HG03159 (cell line): ENCODE measurements around the gene KLK1.

ENCODE experiments used
- ATAC-seq: cut with Tn5 transposase; IDR thresholded peaks from one replicate; pipeline ENCODE4 v1.9.1; 2021; ENCODE audit warnings: mild to moderate bottlenecking, moderate library complexity; ENCODE audit not compliant: unreplicated experiment

KLK1 gene

DNA sequence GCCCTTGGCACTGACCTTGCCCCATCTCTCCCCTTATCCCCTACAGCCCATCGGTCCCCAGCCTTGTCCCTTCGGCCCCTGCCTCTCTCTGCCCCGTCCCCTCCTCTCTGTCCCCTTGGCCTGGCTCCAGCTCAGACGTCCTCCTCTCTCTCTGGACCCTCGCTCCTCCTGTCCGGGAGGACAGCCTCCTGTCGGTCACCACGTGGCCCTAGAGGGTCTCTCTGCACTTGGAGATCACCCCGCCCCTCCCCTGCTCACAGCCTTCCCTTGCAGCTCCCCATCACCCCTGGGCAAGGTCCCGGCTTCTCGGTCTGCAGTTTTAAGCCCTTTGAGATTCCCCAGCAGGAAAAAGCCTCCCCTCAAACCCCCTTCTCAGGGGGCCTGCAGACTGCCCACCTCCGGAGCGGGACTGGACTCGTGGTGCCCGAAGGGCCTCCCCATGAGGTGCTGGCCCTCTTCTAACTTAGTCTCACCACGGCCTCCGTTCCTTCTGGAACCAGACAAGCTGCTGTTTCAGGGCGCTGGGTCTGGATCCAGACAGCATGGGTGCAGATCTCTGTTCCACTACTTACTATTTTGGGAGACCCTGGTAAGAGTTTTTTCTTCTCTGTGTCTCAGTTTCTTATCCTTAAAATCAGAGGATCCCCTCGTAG is 13.1 kb upstream of the KLK1 start:
- ATAC-seq = no peak

DNA sequence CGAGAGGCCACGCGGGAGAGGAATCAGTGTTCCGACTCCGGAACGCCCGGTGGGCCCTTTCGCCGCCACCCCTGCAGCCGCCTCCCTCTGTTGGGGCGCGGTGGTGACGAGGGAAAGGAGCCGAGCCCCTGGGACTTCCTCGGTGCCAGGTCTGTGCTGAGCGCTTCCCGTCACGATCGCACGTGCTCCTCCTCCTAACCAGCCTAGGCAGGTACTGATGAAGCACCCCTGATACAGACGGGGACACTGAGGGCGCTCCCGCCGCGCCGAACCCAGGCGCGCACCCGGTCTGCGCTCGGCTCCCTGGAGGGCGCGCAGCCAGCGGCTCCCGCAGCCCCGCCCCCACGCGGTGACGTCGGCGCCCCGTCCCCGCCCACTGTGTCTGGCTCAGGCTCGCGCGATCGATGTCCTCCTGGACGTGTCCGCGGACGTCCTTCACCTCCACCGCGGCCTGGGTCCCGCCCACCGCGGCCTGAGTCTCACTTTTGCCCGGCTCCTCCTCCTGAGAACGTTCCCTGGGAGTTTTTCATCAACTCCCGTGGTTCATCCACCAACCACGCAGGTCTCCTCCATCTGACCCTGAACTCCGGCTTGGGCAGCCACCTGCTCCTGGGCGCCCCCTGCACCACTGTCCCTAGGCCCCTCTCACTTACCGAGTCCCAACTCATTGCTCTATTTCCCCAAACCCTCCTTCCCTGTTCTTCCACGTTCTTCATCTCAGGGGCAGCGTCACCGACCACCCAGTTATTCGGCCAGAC is 12.4 kb upstream of the KLK1 start:
- no peak for ATAC-seq

DNA sequence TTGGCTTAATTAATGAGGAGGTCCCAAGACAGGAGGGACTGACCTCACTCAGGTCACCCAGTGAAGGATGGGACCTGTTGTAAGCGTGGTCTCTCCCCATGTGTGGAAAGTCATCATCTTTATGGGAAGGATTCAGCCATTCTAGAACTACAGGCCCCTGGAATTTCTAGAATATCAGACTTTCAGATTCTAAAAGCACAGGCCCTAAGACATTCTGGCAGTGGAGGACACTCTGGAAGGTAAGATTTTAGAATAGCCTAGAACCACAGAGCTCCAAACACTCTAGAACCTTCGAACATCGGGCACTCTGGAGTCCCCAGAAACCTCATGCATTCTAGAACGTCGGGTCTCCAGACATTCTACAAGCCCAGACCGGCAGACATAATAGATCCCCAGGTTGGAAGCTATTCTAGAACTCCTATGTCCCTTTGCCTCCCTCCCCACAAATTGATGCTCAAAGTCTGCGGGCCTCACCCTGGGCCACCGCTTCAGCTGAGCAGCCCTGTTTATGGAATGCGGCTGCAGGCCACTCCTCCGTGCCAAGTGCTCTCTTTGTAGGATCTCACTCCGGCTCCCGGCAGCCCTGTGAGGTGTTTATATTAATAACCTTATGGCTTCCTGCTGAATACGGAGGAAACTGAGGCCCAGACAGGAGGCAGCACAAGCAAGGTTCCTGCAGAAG is 11.7 kb upstream of the KLK1 start:
- ATAC-seq = no peak

DNA sequence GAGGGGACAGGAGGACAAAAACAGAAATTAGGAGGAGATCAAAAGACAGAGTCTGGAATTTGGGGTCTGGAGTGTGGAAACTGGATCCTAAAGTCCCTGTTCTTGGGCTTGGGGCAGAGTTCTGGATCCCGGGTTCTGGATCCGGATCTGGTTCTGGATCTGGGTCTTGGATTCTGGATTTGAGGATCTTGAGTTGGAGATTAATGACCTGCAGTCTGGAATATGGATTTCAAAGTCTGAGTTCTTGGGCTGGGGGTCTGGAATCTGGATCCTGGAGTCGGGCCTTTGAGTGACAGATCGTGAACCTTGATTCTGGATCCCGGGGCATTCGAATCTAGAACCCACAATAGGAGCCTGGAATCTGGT is 10.2 kb upstream of the KLK1 start:
- no peak for ATAC-seq

DNA sequence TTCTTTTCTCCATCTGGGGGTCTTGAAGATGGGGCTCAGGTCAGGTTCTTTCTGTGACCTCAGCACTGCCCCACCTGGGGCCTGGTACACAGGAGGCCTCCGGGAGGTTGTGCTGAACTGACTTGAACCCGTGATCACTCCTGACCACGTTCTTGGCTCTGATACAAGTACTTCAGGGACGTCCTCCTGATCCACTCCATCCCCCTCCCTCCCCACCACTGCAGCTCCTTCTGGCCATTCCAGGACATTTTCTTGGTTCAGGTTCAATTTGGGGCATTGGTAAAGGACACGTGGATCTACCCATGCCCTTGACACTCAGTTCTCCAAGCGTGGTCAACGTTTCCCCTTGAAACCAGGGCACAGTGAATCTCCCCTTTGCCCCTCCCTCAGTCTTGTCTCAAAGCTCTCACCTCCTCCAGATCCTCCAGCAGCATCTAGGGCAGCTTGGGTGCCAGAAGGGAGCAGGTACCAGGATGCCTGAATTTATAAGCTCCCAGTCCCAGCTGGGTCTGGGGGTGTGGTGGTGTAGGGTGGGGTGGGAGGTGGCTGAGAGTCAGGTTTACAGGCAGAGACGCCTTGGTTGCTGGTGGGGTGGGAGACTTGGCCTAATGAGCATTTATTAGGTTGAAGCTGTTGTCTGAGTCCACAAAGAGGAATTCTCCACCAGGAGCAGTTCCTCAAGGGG is 9.7 kb upstream of the KLK1 start, which contains the start of gene KLK15:
TSS of gene KLK15 (minus strand) at position 458 of the 685 bp plus-strand sequence. CDS start 2,082 bp downstream, outside the sequence.
- ATAC-seq = no peak

DNA sequence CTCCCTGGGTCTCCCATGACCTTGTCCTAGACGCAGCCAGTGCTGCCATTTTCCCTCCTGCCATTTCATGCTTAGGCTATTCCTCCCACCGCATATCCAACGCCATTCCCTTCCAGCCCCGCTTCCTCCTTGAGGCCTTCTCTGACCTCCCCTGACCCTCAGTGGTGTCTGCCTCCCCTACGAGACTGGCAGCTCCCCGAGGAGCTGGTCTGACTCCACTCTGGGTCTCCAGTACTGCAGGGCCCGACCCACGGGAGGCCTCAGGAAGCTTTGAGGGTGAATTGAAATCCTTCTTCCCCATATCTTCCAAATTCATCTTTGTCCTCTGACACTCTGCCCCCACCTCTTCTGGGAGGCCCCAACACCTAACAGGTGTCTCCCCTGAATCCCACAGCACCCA is 9.1 kb upstream of the KLK1 start:
- no peak for ATAC-seq

DNA sequence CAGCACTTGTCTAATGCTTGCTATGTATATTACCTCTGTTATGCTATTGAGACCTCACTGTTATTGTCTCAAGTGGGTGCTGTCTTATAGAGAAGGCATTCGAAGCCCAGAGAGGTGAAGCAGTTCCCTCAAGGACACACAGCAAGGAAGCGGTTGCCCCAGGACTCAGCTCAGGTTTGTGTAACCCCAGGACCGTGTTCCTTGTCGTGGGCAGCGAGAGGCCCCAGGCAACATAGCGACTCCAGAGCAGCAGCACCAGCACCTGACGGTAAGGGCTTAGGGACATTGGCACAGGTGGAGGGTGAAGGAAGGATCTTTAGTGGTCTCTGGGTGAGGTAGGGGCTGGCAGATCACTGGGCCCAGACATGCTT is 7.4 kb upstream of the KLK1 start:
- no peak for ATAC-seq

DNA sequence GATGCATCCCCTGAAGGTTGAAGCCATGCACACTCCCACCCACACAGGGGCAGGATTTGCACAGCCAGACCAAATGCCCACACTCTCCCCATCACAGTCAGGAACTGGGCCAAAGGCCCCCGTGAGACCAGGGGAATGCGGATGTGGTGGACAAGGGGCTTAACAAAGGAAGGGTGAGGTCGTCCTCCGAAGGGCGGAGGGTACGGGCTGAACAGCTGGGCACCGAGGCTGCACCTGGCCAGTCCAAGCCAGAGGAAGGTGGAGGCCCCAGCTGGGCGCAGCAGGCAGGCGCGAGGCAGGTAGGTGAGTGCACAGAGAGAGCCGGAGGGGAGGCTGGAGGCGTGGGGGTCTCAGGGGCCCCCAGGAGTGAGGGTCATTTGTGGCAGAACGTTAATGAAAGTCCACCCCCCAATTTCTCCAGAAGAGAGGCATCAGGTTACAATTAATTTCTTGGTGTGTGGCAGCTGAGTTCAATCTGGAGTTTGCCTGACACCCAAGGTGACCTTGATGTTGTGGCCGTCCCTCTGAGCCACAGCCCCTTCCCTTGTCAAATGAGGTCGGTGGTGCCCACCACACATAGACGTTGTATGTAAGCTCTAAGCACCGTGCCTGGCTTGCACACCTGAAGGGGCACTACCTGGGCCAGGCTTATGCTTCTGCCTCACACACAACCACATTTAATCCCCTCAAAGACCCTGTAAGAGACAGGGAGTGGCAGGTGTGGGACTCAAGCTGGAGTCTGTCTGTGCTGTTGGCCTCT is 6.9 kb upstream of the KLK1 start:
- ATAC-seq = no peak

DNA sequence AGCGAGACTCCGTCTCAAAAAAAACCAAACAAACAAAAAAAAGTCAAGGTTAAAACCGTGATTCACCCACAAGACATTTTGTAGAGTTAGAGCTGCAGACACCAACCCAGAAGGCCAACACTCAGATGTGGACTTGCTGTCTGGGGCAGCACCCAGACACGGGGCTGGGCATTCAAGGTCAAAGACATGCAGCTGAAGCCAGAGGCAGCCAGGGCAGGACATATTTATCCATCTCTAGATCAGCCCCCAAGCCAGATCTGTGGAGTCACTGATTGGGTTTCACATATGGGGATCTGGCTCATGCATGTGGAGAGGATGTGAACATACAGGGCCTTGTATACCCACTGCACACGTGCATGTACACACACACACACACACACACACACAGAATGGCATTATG is 6.2 kb upstream of the KLK1 start:
- ATAC-seq = no peak

DNA sequence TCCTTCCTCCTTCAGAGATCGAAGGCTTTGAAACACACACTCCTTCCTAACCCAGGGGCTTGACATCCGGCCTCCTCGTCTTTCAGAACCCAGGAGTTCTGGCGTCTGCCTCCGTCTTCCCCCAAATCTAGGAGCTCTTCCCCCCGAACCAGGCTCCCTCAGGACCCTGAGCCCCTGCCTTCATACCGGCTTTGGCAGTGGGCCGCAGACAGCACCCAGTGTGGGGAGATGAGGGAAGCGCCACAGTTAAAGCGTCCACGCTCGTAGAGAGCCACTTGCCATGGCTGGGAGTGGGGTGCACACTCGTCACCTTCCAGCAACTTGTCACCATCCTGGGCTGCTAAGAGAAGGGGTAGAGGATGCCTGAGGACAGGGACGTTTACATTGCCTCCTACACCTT is 3.9 kb upstream of the KLK1 start:
- no peak for ATAC-seq

DNA sequence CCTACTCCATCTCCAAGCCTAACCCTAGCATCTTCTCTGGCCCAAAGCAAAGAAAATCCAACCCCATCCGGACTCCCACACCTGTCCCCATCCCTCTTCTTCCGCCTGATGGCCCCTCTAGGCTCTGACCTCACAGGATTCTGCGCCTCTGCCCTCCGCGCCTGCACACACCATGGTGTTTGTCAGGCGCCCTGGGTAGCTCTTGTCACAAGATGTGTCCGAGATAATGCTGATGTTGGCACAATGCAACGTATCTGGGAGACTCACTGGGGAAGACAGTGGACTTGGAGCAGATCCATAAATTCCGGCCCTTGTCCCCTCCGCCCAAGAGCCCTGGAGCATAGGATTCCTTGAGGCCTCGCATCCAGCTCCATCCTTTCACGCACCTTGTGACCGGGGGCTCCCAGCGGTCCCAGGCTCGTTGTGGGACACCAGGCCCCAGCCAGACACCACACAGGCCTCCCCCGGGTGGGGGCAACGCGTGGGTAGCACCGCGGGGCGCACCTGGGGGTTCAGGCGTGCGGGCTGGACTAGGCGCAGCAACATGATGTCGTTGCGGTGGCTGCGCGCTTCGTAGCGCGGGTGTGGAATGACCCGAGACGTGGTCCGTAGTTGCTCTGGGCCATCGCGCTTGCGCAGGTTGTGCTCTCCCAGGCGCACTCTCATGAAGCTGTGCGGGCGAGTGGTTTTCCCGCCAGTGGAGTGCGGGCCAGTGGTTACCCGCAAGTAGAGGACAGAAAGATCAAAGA is 3.1 kb upstream of the KLK1 start:
- ATAC-seq = no peak

DNA sequence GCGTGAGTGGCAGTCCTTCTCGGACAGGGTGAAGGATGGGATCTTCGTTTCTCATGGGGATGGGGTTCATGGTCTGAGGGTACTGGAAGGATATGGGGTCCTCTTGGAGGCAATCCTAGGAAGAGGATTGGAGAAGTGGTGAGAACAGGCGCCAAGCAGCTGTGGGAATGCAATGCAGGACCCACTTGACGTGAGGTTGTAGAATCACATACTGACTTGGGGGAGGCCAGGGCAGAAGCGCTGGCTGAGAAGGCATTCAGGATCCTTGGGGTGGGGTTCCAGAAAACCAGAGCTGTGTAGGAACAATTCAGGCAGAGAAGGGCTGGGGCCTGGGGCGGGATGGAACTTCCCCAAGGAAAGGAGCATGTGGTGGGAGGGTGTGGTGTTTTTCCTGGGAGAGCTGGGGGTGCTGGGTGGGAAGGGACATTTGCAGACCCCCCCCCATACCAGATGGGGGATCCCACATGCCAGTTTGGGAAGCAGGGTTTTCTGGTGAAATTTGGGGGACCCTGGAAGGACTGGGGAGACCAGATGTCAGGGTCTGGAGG is 852 bp downstream of the KLK1 start:
- ATAC-seq = no peak

DNA sequence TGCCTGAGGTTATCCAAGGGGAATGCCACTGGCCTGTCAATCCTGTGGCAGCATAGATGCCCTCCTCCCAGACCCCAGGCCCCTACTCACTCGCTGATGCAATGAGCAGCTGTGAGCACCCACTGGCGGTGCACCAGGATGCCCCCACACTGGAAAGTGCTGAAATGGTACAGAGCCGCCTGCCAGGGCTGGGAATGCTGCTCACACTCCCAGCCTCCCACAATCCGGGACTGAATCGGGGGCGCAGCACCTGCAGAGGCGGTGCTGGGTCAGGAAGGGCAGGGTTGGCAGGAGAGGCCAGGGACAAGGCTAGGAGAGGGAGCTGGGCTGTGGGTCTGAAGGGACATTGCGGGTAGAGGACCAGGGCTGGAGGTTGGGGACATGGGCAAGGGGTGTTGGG is 2.0 kb downstream of the KLK1 start:
- no peak for ATAC-seq

DNA sequence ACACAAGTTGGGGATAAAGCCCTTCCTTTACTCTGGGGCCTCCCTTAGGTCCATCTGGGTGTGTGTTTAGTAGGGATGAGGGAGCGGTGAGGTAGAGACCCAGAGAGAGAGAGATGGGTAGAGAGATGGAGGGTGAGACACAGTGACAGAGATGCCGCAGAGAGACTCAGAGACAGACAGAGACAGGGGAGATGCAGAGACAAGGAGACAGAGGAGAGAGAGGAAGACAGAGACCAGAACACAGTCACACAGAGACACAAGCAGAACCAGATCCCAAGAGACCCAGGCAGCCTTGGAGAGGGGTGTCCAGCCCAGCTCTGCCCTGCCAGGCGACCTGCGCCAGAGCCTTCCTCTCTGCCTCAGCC is 2.4 kb downstream of the KLK1 start:
- ATAC-seq = no peak

DNA sequence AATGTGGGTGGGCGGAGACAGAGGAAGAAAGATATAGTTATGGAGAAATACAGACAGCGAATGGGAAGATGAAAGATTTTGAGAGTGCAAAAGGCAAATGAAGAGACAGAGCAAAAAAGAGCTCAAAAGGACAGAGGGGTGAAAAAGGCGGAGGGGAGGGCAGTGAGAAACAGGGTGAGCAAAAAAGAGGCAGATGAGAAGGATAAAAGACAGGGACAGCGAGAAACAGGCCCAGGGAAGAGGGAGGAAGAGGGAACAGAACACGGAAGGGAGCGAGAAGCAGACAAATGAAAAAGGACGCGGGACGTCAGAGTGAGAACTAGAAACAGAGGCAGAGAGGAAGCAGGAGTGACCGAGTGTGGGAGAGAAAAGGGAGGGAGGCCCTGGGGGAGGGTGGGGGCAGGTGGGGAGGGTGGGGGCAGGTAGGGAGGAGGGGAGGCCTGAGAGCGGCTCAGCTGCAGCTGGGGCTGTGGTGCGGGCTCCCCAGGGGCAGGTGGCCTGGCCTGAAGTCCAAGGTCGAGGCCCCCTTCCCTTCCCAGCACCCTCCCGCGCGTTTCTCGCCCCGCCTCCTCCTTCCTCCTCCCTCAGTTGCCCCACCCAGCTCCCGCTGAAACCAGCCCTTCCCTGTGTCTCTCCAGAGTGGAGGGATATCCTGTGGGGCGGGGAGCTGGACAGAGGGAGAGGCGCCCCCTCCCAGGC is 2.9 kb downstream of the KLK1 start:
- ATAC-seq = no peak

DNA sequence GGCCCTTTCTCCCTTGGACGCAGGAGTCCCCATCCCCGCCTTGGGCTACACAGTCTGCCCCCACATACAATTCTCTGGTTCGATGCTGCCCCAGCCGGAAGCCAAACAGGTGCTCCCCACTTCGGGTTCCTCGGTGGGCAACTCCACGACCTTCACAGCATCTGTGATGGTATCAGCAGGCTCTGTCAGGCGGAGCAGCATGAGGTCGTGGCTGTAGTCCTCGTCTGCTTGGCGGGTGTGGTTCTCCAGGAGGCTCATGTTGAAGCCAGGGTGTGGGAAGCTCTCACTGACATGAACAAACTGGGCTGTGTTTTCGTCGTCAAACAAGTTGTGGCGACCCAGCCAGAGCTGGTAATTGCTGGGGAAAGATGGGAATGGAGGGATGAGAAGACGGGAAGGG is 3.5 kb downstream of the KLK1 start:
- no peak for ATAC-seq

DNA sequence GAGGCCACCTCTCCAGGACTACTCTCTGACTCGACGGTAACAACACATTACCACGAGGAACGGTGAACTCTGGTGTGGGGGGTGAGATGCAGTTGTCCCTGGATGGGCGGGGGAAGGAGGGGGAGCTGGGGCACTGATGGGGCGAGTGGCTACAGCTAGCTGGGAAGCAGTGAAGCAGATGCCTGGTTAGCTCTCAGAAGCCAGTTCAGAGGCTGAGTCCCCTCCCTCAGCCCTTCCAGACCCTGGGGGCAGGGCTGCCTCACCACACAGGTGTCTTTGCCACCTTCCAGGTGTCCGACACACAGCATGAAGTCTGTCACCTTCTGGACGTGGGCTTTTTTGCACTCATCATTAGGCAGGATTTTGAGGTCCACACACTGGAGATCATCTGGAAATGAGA is 4.0 kb downstream of the KLK1 start:
- ATAC-seq = no peak

DNA sequence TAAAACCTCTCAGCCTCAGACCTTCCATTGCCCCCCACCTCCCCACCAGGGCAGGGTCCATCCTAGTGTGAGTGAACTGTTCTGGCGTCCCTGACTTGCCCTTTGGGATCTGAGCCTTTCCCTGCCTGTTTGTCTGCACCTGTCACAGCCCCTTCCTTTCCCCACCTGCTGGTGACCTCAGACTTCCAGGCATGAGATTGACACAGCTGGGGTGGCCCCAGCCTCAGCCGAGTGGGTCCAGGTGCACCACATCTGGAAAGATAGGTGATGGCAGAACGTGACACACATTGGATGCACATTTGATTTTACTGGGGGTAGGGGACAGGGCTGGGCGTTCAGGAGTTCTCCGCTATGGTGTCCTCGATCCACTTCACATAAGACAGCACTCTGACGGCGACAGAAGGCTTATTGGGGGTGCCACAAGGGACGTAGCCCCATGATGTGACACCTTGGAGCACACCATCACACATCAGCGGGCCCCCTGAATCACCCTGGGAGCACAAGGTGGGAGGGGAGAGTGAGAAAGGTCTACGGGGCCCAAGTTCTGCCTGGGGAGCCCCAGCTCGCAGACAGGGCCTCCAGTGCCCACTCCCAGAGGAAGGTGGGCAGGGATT is 4.6 kb downstream of the KLK1 start:
- ATAC-seq = no peak
